NCI-H1436 treated with DMSO at 0.1 percent for 48 hours (cell line): ENCODE data around the gene RAI14.

Experiments used
- DNase-seq: peaks from one replicate; lab custom pipeline; 2025; lab: John Stamatoyannopoulos, UW

The RAI14 gene

GRCh38 chr5:34854459-34855174, 198.5 kb downstream of the RAI14 start:
- DNase-seq, result peak; percentile 46

- no peak for DNase-seq
Observed at GRCh38 chr5:34857161-34857560, 201.0 kb downstream of the RAI14 start.

GRCh38 chr5:34857894-34858293, 201.8 kb downstream of the RAI14 start:
- no peak for DNase-seq

- DNase-seq, result no peak
Observed at GRCh38 chr5:34858790-34859189, 202.7 kb downstream of the RAI14 start.

GRCh38 chr5:34859253-34859652, 203.1 kb downstream of the RAI14 start:
- DNase-seq, result no peak

GRCh38 chr5:34863946-34864345, 207.8 kb downstream of the RAI14 start:
- no peak for DNase-seq

- DNase-seq, result no peak
Observed at GRCh38 chr5:34865091-34865490, 209.0 kb downstream of the RAI14 start.

GRCh38 chr5:34866989-34867471, 210.9 kb downstream of the RAI14 start:
- DNase-seq, result no peak

GRCh38 chr5:34867660-34868059, 211.5 kb downstream of the RAI14 start:
- no peak for DNase-seq

- DNase-seq, result no peak
Observed at GRCh38 chr5:34868791-34869190, 212.7 kb downstream of the RAI14 start.

GRCh38 chr5:34869256-34869655, 213.1 kb downstream of the RAI14 start:
- DNase-seq, result no peak

- DNase-seq, result no peak
Observed at GRCh38 chr5:34870382-34870781, 214.3 kb downstream of the RAI14 start.

- no peak for DNase-seq
Observed at GRCh38 chr5:34876275-34876674, 220.1 kb downstream of the RAI14 start.

GRCh38 chr5:34881246-34881645, 225.1 kb downstream of the RAI14 start:
- DNase-seq, result no peak
